CD14-positive monocyte (primary cell): ENCODE results near the gene FARP1. TPM values are rescaled to one million over a fixed set of nuclear protein-coding genes. Genes with fewer than 3 reads are reported as not detected.

Experiments used
- DNase-seq, 3 donors: peaks; one replicate each; pipeline ENCODE4 v3.0.0-alpha.2; 2011 to 2022
- H2AFZ ChIP-seq: 2 replicates; pipeline ENCODE4 v1.6.0; 2012; ENCODE audit warnings: mild to moderate bottlenecking, low read depth, low read length, inconsistent platforms; ENCODE audit not compliant: insufficient read depth, poor library complexity, severe bottlenecking
- H3K27ac ChIP-seq, 2 donors: 1 replicate in 1 of 2; 2 replicates in 1 of 2; pipeline ENCODE4 v1.5.1; 2012 to 2013; ENCODE audit warnings: low read length in 2 of 2, control low read depth in 1 of 2, inconsistent platforms in 1 of 2, low read depth in 1 of 2, mild to moderate bottlenecking in 1 of 2
- H3K27me3 ChIP-seq, 2 donors: one replicate each; pipeline versions ENCODE4 v1.6.0 to v1.6.1; 2011 to 2013; ENCODE audit warnings: low read length in 2 of 2; ENCODE audit not compliant: control insufficient read depth in 2 of 2, insufficient read depth in 2 of 2
- H3K36me3 ChIP-seq, 2 donors: replicated peaks in 1 of 2; 1 replicate in 1 of 2; 2 replicates in 1 of 2; pipeline versions ENCODE4 v1.5.1 to v1.6.1; 2012 to 2013; ENCODE audit warnings: low read length in 2 of 2, control low read depth in 1 of 2, inconsistent platforms in 1 of 2, mild to moderate bottlenecking in 1 of 2; ENCODE audit not compliant: insufficient read depth in 2 of 2, control insufficient read depth in 1 of 2
- H3K4me1 ChIP-seq, 2 donors: 1 replicate in 1 of 2; 2 replicates in 1 of 2; pipeline versions ENCODE4 v1.5.1 to v1.6.1; 2012 to 2013; ENCODE audit warnings: low read length in 2 of 2, control low read depth in 1 of 2, inconsistent platforms in 1 of 2, mild to moderate bottlenecking in 1 of 2, moderate library complexity in 1 of 2; ENCODE audit not compliant: insufficient read depth in 2 of 2, control insufficient read depth in 1 of 2
- H3K4me2 ChIP-seq: replicated peaks from 2 replicates; pipeline ENCODE3; 2012; ENCODE audit warnings: low read length, moderate library complexity, mild to moderate bottlenecking; ENCODE audit not compliant: poor library complexity, severe bottlenecking; ENCODE audit errors: extremely low read depth
- H3K4me3 ChIP-seq, 3 experiments: fragments of 200-600 bp in 1 of 3; sonication (generic) in 1 of 3; replicated peaks in 1 of 3; 1 replicate in 2 of 3; 2 replicates in 1 of 3; pipeline ENCODE4 v1.5.1; 2011 to 2013; ENCODE audit warnings: low read length in 3 of 3, mild to moderate bottlenecking in 3 of 3, control low read depth in 2 of 3, low read depth in 2 of 3, inconsistent platforms in 1 of 3, moderate library complexity in 1 of 3
- H3K79me2 ChIP-seq: 2 replicates; pipeline ENCODE4 v1.6.0; 2012; ENCODE audit warnings: mild to moderate bottlenecking, control low read depth, inconsistent platforms, low read length, moderate library complexity; ENCODE audit not compliant: insufficient read depth
- H3K9ac ChIP-seq: 2 replicates; pipeline ENCODE4 v1.6.0; 2017; ENCODE audit warnings: low read length, mild to moderate bottlenecking; ENCODE audit not compliant: insufficient read depth, poor library complexity, severe bottlenecking
- H3K9me3 ChIP-seq, 2 donors: replicated peaks in 1 of 2; 1 replicate in 1 of 2; 2 replicates in 1 of 2; pipeline versions ENCODE4 v1.5.1 to v1.6.1; 2012 to 2013; ENCODE audit warnings: low read length in 2 of 2, control low read depth in 1 of 2; ENCODE audit not compliant: control insufficient read depth in 1 of 2, insufficient read depth in 1 of 2
- H4K20me1 ChIP-seq: 2 replicates; pipeline ENCODE4 v1.6.0; 2012; ENCODE audit warnings: mild to moderate bottlenecking, low read length, control low read depth, moderate library complexity; ENCODE audit not compliant: insufficient read depth
- H3K27ac Mint-ChIP-seq, 7 donors: one replicate each; pipeline ENCODE4 v1.8.0; 2020; ENCODE audit warnings: mild to moderate bottlenecking in 7 of 7, mixed read lengths in 7 of 7, moderate library complexity in 6 of 7, inconsistent platforms in 2 of 7
- H3K27me3 Mint-ChIP-seq, 3 donors: one replicate each; pipeline ENCODE4 v1.8.0; 2021 to 2022; ENCODE audit warnings: low read depth in 3 of 3, mild to moderate bottlenecking in 3 of 3, mixed read lengths in 3 of 3, moderate library complexity in 3 of 3, inconsistent platforms in 1 of 3
- H3K36me3 Mint-ChIP-seq, 2 donors: one replicate each; pipeline ENCODE4 v1.8.0; 2020; ENCODE audit warnings: mixed read lengths in 2 of 2, inconsistent platforms in 1 of 2, mild to moderate bottlenecking in 1 of 2
- H3K4me1 Mint-ChIP-seq: one replicate; pipeline ENCODE4 v1.8.0; 2020; ENCODE audit warnings: mild to moderate bottlenecking, mixed read lengths
- H3K4me3 Mint-ChIP-seq, 2 donors: one replicate each; pipeline ENCODE4 v1.8.0; 2020; ENCODE audit warnings: mild to moderate bottlenecking in 2 of 2, mixed read lengths in 2 of 2, moderate library complexity in 1 of 2
- H3K9me3 Mint-ChIP-seq, 7 donors: one replicate each; pipeline ENCODE4 v1.8.0; 2020 to 2022; ENCODE audit warnings: mixed read lengths in 7 of 7, mild to moderate bottlenecking in 6 of 7, moderate library complexity in 6 of 7, inconsistent platforms in 2 of 7
- CTCF ChIP-seq: fragments of 200-600 bp; IDR thresholded peaks from one replicate; pipeline ENCODE4 v1.8.0; 2022; ENCODE audit warnings: antibody characterized with exemption, mild to moderate bottlenecking
- WGBS: methylation state at CpG from one replicate; pipeline ENCODE4 v1.1.5; 2013; ENCODE audit warnings: missing lambda C conversion rate; ENCODE audit not compliant: insufficient coverage; 5-methylcytosine and 5-hydroxymethylcytosine counted together
- intact Hi-C, 2 donors: fragments of 100-400 bp; cut with micrococcal nuclease; formaldehyde crosslinking; loops; one replicate each; pipeline versions ENCODE4 v1.15.0 to v1.15.1; 2023
- polyA plus RNA-seq, 3 donors: library from polyadenylated mRNA; depleted of rRNA in 1 of 3; unstranded in 2 of 3; stranded (reverse) in 1 of 3; fragments of 300-500 nt in 2 of 3; fragments of >200 nt in 1 of 3; fragmentation: Illumina TruSeq in 2 of 3; gene quantifications; 1 replicate in 2 of 3; 2 replicates in 1 of 3; pipeline ENCODE4 v1.2.3, GENCODE V29; 2012 to 2021

Gene FARP1
- polyA plus RNA-seq, 3 donors, result 0.01 to 0.16 (median 0.12) TPM

GRCh38 chr13:98447881-98448641 lies 305.2 kb downstream of the FARP1 start:
- peaks cover 4 to 5% of the 10 kb centered on the region in 2 donors for H3K4me1 ChIP-seq
- H3K27me3 Mint-ChIP-seq, result peaks cover 0 to 5% (median 0%) of the 10 kb centered on the region in 3 donors

GRCh38 chr13:98448642-98448928 lies 305.7 kb downstream of the FARP1 start:
- no peak for DNase-seq
- H3K27me3 Mint-ChIP-seq, result peaks cover 0 to 5% (median 0%) of the 10 kb centered on the region in 3 donors
- no peak overlapping the region for H3K4me3 Mint-ChIP-seq
- peaks cover 53 to 56% of the 10 kb centered on the region in 2 donors for H3K36me3 Mint-ChIP-seq
- H3K9me3 Mint-ChIP-seq, result no peaks in the 10 kb centered on the region
- H2AFZ ChIP-seq, result no peak overlapping the region
- H3K9me3 ChIP-seq, result no peaks in the 10 kb centered on the region
- no peak overlapping the region for H3K9ac ChIP-seq
- H3K4me1 Mint-ChIP-seq, result peaks cover 6% of the 10 kb centered on the region
- peaks cover 4 to 5% of the 10 kb centered on the region in 2 donors for H3K4me1 ChIP-seq
- no peak for TF ChIP-seq CTCF
- H3K4me3 ChIP-seq, result no peak overlapping the region
- H3K36me3 ChIP-seq, result peaks cover 19 to 59% of the 10 kb centered on the region in 2 donors
- H3K27me3 ChIP-seq, result no peaks in the 10 kb centered on the region
- intact Hi-C loops, result loop anchor here (5.0 to 10.0 kb wide), 3 partner anchors 204 to 396 kb away; no protein-coding TSS in a partner anchor
- H3K27ac ChIP-seq, result no peak overlapping the region
- H4K20me1 ChIP-seq, result peaks cover 42% of the 10 kb centered on the region
- H3K79me2 ChIP-seq, result no peaks in the 10 kb centered on the region
- no peak overlapping the region for H3K4me2 ChIP-seq
- WGBS, result 97% methylated on average over 5 of the region's 5 CpGs
- peak overlapping the region in 1 of 7 donors; percentile 38 for H3K27ac Mint-ChIP-seq

More at GRCh38 chr13:98447881-98448641, 305.2 kb downstream of the FARP1 start:
- no peaks in the 10 kb centered on the region for H3K79me2 ChIP-seq
- WGBS, result 94% methylated on average over 26 of the region's 28 CpGs
- DNase-seq, result no peak
- Mint-ChIP-seq H3K9me3 (no peaks in the 10 kb centered on the region), H3K27ac (peak overlapping the region in 2 of 7 donors; percentile 38 to 80), H3K36me3 (peaks cover 48 to 52% of the 10 kb centered on the region in 2 donors), H3K4me3 (no peak overlapping the region), H3K4me1 (peaks cover 6% of the 10 kb centered on the region)
- intact Hi-C loops, result loop anchor here (5.0 to 10.0 kb wide), 3 partner anchors 204 to 397 kb away; no protein-coding TSS in a partner anchor
- no peak overlapping the region for H3K4me3 ChIP-seq
- no peaks in the 10 kb centered on the region for H3K27me3 ChIP-seq
- no peak overlapping the region for H3K9ac ChIP-seq
- H3K27ac ChIP-seq, result peak overlapping the region in 1 of 2 donors; percentile 1
- H3K4me2 ChIP-seq, result no peak overlapping the region
- H3K9me3 ChIP-seq, result no peaks in the 10 kb centered on the region
- peaks cover 42% of the 10 kb centered on the region for H4K20me1 ChIP-seq
- H3K36me3 ChIP-seq, result peaks cover 19 to 54% of the 10 kb centered on the region in 2 donors
- no peak overlapping the region for H2AFZ ChIP-seq
- TF ChIP-seq CTCF, result no peak
